ENCODE measurements around the gene PLEKHA6.

The PLEKHA6 gene

DNA sequence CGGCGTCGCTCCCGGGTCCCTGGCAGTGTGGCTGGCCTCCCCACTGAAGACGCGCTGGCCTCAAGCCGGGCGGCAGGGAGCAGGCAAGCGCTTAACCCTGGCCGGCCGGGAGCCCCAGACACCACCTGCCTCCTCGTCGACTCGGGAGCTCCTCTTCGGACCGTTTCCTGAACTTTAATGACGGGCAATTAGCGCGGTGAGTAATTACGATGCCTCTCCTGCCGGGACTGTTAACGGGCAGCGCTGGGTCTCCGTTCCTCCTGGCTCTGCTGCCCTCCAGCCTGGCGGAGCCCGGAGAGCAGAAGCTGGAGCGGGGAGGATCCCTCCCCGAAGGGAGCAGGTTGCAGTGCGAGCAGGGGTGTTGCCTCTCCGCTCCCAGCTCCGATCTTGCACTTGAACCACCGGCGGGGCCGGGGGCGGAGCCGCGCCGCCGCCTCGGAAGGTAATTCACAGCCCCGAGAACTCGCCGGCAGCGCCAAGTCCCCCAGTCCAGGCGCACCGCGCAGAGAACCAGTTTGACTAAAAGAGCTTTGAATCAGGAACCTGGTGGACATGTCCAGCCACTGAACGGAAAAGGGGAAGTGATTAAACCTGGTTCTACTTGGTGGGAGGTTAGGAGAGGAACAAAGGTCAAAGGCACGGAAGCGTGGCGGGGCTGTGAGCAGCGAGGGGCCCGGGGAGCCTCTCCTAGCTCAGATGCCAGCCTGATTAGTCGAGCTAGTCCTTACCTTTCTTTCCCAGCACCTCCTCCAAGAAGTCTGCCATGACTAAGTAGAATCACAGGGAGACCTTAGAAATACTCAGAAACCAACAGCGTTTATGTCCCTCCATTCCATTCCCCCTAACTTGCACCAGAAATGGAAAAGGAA, 18.3 kb upstream of the PLEKHA6 start:
- DNase-seq: peak; percentile 31 to 32

DNA sequence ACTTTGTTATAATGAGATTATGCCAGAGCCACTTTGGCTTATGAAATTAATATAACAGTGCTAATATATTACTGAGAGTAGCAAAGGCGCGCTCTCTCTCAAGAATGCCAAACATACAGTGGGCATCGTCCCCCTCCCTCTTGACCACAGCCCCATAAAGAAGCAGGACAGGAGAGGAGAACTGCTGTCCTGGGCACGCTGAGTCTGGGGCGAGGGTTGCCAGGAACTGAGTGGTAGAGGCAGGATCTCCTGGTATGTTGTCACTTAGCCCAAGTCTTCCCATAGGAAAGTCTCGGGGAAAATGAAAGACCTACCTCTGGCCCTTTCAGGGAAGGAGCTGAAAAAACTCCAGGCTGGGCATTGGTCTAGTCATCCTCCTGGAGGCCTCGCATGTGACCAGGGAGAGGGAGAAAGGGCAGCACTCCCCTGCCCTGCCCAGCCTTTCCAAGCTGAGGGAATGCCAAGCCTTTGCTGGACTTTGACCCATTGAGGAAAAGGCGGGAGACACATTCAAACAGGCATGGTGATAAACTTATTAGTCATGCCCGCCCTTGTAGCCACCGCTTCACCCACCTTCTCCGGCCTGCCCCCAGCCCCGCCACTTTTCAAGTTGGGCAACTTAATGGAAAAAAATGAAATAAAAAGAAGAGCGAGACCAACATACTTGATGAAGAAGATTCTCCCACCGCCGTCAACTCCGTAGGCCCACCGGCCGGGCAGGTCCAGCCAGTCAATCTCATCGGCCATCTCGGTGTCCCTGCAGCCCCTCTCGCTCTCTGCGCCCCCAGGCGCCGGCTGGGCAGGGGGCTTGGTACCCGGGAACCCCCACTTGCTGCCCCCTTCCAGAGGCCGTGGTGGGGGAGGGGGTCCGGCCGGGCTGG, 17.4 kb upstream of the PLEKHA6 start:
- DNase-seq: no peak

- no peak for DNase-seq
Observed at GRCh38 chr1:204376465-204376864, 16.7 kb upstream of the PLEKHA6 start.

- DNase-seq: no peak
Observed at GRCh38 chr1:204373911-204374310, 14.2 kb upstream of the PLEKHA6 start.

DNA sequence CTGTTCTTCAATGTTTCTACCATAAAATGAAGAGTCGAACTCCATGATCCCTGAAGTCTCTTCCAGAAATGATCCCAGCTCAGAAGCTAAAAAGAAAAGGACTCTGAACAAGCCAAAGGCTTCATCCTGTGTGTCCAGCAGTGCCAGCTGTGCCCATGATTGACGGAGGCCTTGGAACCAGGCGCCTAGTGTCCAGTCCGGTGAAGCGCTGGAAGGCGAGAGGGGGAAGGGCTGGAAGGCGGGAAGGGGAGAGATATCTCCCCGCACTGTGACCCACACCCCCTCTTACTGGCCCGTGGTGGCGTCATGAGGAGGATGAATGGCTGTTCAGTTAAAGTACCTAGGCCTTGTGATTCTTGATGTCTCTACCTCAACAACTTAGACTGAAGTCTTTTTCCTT, 10.4 kb upstream of the PLEKHA6 start:
- no peak for DNase-seq

DNA sequence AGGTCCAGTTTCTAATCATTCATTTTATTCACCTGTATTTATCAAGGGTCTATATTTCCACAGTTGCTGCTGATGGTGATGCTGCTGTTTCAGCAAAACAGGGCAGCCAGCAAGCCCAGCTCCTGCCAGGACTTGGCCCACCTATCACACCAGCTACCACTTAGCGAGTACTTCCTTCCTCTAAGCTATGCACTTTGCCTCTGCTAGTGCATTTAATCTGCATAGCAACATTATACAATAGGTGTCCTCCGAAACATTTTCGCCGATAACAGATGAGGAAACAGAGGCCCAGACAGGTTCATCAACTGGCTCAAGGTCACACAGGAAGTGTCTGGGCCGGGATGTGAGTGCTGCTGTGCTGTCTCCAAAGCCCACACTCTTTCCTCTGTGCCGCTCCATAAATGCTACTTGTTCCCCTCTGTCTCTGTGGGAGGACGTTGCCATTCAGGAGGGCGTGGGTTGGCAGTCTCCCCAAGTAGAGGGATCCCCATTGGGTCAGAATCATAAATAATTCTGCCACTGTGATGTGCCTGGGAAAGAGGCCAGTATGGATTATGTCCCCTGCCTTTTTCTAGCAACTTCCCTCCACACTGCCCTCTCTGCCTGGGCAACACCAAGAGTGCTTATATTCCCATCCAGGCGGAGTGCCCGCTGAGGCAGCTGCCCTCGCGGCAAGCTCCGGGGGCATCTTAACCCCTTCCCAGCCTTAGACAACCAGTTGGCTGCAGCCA, 9.4 kb upstream of the PLEKHA6 start:
- no peak for DNase-seq

DNA sequence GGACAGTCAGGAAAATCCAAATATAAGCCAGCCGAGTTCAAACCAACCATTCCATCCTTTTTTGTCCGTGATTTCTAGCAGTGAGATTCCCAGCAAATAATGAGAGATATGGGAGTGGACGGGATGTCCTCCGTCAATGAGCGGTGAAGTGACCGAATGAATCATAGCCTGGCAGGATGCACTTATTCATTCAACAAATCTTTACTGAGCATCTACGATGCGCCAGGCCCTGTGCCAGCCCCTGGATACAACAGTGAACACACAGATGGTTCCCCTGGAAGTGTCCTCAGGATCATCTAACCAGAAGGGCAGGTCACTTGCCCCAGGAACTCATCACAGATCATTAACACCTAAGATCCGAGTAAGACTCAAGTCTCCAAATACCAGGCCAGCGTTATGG, 8.2 kb upstream of the PLEKHA6 start:
- no peak for DNase-seq

DNA sequence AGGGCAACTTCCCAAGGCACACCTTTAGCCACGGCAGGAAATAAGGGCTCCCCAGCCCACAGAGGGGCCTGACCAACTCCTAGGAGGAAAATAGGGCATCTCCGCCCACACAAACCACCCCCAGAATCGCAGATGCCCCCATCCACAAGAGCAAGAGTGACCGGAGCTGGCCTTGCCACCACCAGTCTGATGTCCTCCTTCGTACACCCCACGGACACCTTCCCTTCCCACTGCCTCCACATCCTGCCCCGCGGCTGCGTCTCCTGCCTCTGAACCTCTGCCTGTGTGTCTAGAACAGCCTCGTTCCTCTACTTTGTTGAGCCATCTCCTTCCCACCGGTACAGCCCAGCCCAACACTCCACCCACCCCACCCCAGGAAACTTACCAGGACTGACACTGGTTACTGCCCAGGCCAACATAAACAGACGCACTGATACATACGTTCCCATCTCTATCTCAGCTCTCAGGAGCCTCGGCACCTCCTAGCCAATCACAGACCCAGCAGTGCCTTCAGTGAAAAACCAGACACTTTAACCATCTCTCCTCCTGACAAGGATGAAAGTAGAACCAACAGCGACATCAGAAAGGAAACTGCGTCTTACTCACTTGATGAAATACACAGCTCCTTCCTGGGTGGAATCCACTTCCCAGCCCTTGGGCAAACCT, 7.6 kb upstream of the PLEKHA6 start:
- DNase-seq: no peak

- DNase-seq: no peak
Observed at GRCh38 chr1:204366759-204367158, 7.0 kb upstream of the PLEKHA6 start.

DNA sequence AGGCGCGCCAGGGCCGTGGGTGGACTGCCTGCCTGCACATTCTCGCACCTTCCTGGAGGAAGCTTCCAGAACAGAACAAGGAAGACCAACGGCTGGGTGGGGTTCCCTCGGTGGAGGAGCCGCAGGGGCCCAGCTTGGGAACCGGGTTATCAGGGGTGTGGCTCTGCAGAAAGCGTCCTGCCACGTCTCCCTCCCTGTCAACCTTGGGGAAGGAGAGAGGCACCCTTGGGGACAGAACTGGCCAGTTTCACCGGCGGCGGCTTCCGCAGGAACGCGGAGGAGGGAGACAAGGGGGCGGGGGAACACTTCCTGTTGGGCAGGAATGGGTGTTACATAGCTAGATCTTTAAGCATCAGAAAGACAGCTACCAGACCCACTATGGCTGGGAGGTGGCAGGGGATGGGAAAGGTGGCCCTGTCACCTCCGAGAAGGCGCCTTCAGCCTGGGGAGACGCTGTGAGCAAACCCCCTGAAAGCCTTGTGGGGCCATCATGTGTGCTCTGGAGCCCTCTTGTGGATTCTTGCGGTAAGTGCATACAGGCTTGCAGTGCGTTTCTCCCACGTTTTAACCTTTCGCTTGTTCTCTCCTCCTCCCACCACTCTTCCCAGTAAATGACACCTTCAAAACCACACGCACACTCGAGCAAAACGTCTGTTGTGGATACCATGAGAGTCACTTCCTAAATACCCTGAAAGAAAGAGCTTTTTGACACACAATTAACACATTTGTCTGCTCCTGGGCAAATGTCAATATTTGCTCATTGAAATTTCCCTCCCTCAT, 3.8 kb upstream of the PLEKHA6 start:
- DNase-seq: peak; percentile 78 to 89

DNA sequence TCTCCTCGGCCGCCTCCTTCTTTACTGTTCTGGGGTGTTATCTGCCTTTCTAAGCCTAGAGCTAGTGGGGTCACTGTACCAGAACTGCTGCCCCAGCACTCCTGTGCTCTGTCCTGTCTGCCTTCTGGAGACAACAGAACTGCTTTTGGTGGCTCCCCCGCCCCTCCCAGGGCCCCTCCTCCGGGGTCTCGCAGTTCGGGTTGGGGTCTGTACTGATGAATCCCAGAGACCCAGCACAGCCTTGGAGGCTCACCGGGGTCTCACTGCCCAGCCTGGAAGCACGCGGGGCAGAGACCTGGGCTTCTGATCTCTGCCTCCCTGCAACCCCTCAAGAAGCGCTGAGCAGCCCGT, 3.2 kb upstream of the PLEKHA6 start:
- no peak for DNase-seq

DNA sequence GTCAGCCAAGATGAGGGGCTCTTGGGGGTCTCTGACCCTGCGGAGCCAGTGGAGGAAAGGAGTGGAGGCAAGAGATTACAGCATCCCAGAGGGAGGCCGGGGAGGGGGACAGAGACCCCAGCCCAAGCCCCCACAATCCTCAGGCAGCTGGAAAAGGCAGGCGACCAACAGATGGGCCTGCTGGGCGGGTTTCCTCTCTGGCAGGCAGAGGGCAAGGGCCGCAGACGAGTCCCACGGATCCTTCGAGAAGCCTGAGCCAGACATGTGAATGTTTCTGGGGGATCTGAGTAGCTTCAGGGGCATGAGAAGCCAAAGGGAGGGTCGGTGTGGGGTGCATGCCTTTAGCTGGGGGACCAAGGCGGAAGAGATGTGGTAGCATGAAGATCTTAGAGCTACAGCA, 2.1 kb upstream of the PLEKHA6 start:
- DNase-seq: no peak

DNA sequence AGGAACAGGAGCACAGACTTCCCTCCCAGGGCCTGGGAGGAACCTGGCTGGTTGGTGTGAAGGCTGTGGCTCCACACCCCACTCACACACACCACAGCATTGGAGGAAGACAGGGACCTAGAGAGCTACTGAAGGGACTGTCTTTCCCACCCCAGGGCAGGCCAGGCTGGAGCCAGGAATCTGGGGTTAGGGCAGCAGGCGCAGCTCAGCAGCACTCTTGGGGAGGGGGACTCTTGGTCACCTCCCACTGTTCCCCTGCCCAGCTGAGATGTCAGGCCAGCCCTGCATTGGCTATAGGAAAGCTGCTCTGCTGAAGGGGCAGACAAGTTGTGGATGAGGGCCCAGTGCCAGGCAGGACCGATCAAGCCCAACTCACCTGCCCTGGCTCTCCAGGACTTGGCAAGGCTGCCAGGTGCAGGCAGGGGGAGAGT, 1.6 kb upstream of the PLEKHA6 start:
- no peak for DNase-seq

DNA sequence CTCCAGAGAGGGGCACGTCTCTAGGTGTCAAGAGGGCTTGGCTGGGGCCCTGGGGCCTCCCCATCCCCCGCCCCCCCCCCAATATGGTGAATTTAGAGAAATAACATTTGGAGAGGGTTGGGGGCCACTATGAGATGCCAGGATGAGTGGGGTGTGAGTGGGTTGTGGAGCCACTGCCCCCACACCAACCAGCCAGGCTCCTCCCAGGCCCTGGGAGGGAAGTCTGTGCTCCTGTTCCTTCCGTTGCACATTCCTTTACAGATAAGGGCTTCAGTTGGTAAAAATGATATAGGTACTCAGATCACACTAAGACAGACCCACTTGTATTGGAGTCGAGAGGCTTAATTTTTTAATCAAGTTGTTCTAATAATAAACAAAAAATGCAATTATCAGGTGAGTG, 585 bp upstream of the PLEKHA6 start:
- DNase-seq: no peak

- no peak for DNase-seq
Observed at GRCh38 chr1:204359131-204359473, 627 bp downstream of the PLEKHA6 start.

DNA sequence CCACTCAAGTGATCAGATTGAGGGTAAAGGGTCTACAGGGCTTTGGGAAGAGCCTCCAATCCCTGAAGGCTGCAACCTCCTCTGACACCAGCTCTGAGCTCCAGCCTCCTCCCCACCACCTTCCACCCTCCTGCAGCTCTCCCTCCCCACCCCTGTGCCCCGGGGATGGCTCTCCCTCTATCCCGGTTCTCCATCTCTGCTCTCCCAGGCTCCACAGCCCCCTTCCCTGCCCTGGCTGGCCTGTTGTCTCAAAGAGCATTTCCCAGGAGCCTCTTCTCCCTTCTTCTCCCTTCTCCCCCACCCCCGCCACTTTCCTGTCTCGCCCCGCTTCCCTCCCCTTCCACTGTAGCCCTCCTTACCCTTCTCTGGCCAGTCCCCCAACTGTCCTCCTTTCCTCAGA, 1.1 kb downstream of the PLEKHA6 start:
- no peak for DNase-seq

DNA sequence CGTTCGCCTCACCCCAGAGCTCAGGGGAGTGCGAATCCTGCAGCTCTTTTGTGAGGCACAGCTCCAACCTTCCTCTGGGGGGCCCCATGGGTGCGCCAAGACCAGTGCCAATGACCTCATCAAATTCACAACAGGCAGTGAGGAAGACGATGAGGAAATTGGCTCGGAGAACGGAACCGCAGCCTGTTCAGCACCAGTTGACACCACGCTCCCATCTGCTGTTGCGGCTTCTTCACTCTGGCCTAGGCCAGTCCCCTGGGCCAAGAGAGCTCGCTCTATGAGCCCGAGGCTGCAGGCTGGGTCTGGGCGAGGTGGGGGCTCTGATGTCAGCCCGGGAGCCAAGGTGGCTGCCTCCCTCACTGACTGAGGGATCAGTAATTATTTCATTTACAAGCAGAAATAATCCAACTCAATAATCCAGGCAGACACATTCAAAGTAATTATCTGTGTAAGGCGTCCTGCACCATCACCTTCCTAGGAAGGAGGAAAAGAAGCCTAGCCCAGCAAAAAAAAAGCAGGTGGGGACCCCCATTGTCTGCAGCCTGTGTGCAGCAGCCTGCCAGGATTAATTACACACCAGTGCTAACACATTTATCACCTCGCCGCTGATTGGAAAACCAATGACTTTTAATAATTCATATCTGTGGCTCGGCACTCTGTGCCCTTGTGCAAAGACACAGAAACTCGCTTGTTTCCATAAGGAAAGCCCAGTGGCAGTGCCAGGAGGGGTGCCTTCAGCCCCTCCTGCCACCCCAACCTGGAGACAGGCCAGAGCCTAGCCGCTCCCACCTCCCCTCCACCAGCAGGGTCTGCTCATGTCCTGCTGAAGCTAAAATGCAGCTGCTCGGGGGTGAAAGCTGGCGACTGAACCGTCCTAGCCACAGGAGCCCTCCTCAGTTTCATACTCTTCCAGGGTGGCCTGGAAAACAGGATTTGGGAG, 1.9 kb downstream of the PLEKHA6 start:
- DNase-seq: no peak

DNA sequence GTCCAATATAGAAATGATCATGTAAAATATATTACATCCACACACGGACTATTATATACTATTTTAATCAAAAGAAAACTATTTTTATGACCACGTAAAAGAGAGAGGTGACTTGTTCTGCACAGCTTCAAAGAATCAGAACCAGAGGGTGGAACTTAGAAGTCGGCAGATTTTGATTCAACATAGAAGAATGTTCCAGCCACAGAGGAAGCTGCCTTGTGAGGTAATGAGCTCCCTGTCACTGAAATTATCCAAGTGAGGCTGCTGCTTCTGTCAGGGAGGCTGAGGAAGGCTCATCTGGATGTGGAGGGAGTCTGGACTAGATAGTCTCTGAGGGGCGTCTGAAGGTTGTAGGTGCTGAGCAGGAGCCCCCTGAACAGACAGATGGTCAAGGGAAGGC, 2.7 kb downstream of the PLEKHA6 start:
- no peak for DNase-seq

GRCh38 chr1:204355913-204356312, 3.8 kb downstream of the PLEKHA6 start:
- no peak for DNase-seq

DNA sequence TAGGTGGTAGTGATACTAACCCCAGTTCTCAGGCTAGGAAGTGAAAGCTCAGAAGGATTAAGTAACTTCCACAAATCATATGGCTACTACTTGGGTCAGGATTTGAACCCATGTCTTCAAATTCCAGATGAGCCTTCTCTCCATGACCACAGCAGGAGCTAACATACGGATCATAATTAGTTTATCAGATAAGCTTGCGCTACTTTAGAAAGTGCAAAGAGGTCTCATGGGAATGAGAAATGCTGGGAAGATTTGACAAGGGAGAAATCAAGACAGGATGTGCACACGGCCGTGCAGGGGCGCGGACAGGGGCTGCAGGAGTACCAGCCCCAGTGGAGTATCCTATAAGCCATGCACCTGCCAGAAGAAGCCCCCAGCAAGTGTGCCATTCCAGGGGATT, 5.2 kb downstream of the PLEKHA6 start:
- DNase-seq: no peak
